CD4-positive, alpha-beta T cell treated with Interleukin-17A for 1 hour (primary cell): ENCODE data around the gene PRELID1.
"Not testable (repeated sequence)": the region's sequence is repeated elsewhere in the genome, so short reads cannot be mapped to it uniquely, and the experiment has no call there.

Experiments used
- DNase-seq: peaks from one replicate; pipeline ENCODE4 v3.0.0-alpha.2; 2020

Gene PRELID1

DNA sequence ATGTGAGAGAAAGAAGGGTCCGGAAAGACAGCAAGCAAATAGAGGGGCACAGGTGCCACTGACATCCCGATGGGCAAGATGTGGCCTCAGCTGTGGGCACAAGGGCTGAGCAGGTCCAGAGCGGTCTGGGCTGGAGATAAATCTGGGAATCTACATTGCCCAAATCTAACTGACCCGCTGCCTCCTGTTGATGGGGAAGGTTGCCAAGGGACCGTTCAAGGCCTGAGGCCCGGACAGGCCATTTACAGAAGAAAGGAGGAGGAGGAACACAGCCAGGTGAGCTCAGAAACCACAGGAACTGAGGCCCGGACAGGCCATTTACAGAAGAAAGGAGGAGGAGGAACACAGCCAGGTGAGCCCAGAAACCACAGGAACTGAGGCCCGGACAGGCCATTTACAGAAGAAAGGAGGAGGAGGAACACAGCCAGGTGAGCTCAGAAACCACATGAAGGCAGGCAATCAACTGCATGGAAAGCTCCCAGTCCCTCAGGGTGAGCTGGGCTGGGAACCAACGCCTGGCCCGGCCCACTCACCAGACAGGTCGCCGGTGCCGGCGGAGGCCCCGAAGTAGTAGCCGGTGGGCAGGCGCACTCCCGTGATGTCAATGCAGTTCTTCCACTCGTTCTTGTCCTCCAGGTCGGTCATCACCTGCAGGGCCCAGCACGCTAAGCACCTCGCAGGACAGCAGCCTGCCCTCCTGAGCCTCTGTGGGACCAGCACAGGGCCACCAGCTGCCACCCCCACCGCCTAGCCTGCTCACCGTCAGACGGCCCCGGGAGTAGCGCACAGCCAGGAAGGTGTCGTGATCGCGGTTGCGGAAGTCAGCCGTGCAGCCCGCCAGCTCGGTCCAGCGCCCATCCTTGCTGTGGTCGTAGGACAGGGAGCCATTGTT, 33.2 kb downstream of the PRELID1 start:
- no peak for DNase-seq

GRCh38 chr5:177338251-177339106, 34.9 kb downstream of the PRELID1 start:
- DNase-seq: no peak

DNA sequence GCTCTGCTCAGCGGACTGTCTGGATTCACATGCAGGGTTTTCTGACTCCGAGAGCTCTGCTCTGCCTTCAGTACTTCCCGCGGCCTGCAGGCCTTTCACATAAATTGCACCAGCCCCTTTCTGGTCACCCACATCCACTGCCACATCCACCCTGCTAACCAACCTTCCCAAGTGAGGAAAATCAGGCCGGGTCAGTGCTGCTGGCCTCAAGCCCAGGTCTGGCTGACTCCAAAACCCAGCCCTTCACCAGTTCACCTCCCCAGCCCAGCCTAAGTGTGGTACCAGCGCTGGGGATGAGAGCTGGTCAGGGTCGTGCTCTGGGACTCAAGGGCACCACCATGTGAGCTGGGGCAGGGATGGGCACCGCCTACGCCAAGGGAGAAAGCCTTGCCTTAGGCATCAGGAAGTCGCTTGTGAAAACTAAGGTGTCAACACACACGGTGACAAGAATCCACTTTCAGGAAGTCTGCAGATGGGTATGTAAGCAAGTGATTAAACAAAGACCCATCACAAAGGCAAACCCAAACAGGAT, 35.6 kb downstream of the PRELID1 start:
- DNase-seq: no peak

GRCh38 chr5:177343000-177343399, 39.4 kb downstream of the PRELID1 start:
- DNase-seq: not testable (repeated sequence)

DNA sequence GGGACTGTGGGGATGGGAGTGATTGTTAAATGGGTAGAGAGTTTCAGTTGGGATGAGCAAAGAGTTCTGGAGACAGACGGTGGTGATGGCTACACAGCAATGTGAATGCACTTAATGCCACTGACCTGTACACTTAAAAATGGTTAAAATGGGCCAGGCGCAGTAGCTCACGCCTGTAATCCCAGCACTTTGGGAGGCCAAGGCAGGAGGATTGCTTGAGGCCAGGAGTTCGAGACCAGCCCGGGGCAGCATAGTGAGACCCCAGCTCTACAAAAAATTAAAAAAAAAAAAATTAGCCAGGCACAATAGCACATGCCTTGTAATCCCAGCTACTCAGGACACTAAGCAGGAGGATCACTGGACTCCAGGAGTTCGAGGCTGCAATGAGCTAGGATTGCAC, 40.2 kb downstream of the PRELID1 start:
- DNase-seq: no peak

GRCh38 chr5:177344891-177345290, 41.3 kb downstream of the PRELID1 start:
- DNase-seq: no peak

GRCh38 chr5:177346820-177347219, 43.2 kb downstream of the PRELID1 start:
- DNase-seq: no peak

DNA sequence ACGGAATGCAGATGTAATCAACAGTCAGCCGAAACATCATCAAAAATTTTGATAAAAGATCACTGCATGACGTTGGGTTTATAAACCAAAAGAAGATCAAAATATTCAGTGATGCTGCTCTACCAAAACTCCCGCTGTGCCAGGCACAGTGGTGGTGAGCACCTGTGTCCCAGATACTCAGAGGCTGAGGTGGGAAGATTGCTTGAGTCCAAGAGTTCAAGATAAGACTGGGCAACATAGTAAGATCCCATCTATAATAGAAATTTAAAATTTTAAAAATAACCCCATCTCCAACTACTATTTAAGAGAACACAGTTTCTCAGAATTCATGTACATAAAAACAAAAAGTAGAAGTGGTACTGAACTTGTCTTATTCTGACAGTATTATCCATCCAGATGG, 44.1 kb downstream of the PRELID1 start:
- DNase-seq: no peak

DNA sequence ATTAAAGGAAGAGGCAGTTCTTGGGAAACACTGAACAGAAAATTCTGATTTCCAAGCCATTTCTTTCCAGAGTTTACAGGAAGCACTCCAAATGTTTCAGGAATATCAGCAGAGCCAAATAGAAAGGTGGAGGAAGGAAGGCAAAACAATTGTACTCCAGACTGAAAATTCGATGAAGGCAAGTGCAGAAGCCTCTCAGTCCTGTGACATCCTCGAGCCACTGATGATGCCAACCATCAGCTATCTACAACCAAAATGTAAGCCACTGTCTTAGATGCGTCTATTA, 45.7 kb downstream of the PRELID1 start:
- no peak for DNase-seq

- DNase-seq: no peak
Observed at GRCh38 chr5:177349762-177350161, 46.2 kb downstream of the PRELID1 start.

GRCh38 chr5:177350776-177351391, 47.3 kb downstream of the PRELID1 start:
- DNase-seq: no peak

DNA sequence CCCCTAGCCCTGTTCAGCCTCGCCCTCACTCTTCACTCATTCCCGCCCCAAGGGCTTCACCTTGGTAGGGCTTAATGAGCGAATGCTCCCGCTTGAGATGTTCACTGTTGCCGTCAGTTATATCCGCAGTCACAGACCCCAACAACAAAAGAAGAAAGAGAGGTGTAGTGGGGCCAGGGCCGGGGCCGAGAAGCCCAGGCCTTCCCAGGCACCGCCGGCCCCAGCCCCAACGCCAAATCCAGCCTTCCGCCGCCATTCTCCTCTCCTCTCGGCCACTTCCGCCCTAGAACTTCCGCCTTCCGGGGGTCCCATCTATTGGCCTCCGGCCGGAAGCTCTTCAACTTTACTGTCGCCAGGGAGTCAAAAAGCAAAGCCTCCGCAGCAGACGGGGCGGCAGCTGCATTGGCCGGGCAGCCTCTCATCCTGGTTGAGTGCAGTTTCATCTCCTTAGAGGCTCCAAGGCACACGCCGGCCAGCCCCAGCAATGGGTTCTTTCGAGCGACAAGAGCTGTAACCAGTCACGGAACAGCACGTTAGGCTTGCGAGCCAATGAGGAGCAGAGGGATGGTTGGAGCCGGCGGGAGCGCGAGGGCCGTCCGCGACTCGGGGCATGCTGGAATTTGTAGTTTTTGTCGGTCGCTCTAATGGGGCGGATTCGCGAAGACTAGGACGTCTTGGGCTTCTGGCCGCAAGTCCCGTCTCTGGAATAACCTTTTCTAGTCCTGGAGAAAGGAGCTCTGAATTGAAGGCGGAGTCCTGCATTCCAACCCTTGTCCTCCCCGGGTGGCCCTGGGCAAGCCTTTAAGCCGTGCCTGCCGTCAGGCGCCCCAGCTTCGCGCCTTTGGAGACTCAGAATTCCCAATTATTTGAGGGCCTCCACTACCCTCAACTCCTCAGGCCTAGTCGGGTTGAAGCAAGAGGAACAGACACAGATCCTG, 48.1 kb downstream of the PRELID1 start, which contains the start of gene LMAN2:
LMAN2 (minus strand) TSS at position 277 of the 938 bp plus-strand sequence; CDS start at position 256, 21 bp downstream.
- DNase-seq: peak; percentile 95

GRCh38 chr5:177353093-177353492, 49.5 kb downstream of the PRELID1 start:
- DNase-seq: no peak

DNA sequence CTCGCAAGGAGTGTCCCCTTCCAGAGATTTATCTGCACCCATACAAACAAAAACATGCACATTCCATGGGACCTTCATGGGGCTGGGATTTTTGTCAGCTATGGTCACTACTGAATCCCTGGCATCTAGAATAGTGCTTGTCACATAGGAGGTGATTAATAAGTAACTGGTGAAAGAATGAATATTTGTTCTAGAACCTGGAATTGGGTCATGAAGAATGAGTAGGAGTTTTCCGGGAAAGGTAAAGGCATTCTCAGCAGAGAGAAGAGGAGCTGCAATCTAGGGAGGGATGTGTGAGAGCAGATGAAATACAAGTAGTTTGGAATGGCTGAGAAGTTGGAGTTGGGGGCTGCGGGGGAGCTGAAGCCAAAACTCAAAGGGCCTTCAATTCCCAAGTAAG, 50.7 kb downstream of the PRELID1 start:
- DNase-seq: no peak

GRCh38 chr5:177354711-177355110, 51.1 kb downstream of the PRELID1 start:
- no peak for DNase-seq

GRCh38 chr5:177355162-177355867, 51.7 kb downstream of the PRELID1 start:
- no peak for DNase-seq

DNA sequence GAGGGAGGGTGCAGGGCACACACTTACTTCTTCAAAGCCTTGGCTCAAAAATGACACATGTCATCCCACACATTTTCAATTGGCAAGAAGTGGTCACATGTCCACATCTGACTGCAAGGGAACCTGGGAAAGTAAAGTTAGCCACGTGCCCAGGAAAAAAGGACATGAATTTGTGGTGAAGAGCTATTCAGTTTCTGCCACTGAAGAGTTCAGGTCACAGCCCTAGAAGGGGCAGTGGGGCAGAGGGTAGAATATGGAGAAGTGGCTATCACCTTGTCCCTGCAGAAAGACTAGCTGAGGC, 52.2 kb downstream of the PRELID1 start:
- no peak for DNase-seq
